Measurements from ENCODE around the gene SS18L1.
"Not testable (repeated sequence)": the region's sequence is repeated elsewhere in the genome, so short reads cannot be mapped to it uniquely, and the experiment has no call there.

SS18L1 gene

DNA sequence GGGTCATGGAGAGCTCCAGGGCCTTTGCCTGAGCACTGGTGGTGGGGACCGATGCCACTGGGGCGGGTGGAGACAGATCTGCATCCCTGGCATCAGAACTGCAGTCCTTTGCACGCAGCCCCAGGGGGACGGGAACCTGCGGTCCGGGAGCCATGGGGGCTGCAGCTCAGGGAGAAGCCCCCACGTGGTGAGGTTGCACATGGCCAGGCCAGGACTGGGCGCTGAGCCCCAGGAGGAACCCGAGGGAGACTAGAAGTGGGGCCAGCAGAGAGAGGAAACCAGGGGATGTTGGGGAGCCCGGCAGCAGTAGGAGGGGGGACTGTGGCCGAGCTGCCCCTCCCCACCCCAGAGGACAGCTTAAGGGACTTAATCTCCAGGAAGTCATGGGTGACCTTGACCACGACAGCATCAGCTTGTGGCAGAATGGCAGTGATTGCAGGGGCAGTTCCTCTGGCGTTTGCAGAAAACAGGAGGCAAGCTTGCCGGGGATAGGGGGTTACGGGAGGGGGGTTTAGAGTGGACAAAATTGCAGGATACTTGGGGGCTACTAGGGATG is 39.3 kb upstream of the SS18L1 start:
- CTCF ChIA-PET, result interaction anchor here (1.6 kb wide), 1 partner anchor 15 kb away, joined by 6 read pairs; no protein-coding TSS in a partner anchor
- H3K27ac ChIP-seq, result no peak overlapping the region

DNA sequence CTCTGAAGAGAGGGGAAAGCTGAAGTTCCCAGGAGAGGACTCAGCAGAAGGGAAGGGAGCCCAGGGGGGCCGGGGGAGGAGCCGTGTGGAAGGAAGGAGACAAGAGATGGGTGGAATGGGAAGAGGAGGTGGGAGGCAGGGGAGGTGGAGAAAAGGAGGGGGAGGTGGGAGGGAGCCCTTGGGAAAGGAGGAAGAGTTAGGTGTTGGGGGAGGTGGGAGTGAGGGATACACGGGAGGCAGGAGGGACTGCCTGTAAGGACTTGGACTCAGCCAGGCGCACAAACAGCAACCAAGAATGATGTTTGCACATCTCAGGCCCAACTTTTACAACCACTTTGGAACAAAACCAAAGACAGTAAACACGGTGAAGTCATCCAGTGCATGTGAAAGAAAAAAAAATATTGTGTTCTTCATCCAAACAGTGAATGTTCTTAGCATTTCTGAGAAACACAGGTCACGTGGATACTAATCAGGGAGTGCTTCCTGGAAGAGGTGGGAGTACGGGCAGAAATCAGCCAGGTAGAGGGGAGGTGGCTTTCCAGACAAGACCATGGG is 38.7 kb upstream of the SS18L1 start:
- TF ChIP-seq, protein P1, sequence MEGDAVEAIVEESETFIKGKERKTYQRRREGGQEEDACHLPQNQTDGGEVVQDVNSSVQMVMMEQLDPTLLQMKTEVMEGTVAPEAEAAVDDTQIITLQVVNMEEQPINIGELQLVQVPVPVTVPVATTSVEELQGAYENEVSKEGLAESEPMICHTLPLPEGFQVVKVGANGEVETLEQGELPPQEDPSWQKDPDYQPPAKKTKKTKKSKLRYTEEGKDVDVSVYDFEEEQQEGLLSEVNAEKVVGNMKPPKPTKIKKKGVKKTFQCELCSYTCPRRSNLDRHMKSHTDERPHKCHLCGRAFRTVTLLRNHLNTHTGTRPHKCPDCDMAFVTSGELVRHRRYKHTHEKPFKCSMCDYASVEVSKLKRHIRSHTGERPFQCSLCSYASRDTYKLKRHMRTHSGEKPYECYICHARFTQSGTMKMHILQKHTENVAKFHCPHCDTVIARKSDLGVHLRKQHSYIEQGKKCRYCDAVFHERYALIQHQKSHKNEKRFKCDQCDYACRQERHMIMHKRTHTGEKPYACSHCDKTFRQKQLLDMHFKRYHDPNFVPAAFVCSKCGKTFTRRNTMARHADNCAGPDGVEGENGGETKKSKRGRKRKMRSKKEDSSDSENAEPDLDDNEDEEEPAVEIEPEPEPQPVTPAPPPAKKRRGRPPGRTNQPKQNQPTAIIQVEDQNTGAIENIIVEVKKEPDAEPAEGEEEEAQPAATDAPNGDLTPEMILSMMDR (conservative IDR thresholded peaks at IDR 0.05; ENCODE audit: low read depth), result no peak
- ChIA-PET POLR2A (ENCODE audit: low non-redundant PET) (no interaction called here), CTCF (interaction anchor here (1.6 kb wide), 1 partner anchor 16 kb away, joined by 6 read pairs; no protein-coding TSS in a partner anchor)
- no peak overlapping the region for H3K27ac ChIP-seq
- DNase-seq (ENCODE audit: low spot score), result no peak

More for the DNA sequence above, 39.3 kb upstream of the SS18L1 start:
- TF ChIP-seq, protein P1 (conservative IDR thresholded peaks at IDR 0.05; ENCODE audit: low read depth), result no peak
- no peak for DNase-seq (ENCODE audit: low spot score)
- POLR2A ChIA-PET (ENCODE audit: low non-redundant PET), result no interaction called here

DNA sequence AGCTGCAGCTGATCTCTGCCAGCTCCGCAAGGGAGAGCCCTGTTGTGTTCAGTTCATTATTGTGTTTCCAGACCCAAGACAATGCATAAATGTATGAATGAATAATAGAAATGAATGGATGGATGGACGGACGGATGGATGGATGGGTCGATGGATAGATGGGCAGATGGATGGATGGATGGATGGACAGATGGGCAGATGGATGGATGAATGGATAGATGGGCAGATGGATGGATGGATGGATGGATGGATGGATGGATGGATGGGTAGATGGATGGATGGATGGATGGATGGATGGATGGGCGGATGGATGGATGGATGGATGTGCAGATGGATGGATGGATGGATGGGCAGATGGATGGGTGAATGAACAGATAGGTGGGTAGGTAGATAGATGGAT is 38.0 kb upstream of the SS18L1 start:
- TF ChIP-seq, protein P1 (conservative IDR thresholded peaks at IDR 0.05; ENCODE audit: low read depth), result no peak
- H3K27ac ChIP-seq, result no peak overlapping the region
- CTCF ChIA-PET, result interaction anchor here (0.7 kb wide), 1 partner anchor 89 kb away, joined by 5 read pairs; no protein-coding TSS in a partner anchor
- no peak for DNase-seq (ENCODE audit: low spot score)
- POLR2A ChIA-PET (ENCODE audit: low non-redundant PET), result no interaction called here

DNA sequence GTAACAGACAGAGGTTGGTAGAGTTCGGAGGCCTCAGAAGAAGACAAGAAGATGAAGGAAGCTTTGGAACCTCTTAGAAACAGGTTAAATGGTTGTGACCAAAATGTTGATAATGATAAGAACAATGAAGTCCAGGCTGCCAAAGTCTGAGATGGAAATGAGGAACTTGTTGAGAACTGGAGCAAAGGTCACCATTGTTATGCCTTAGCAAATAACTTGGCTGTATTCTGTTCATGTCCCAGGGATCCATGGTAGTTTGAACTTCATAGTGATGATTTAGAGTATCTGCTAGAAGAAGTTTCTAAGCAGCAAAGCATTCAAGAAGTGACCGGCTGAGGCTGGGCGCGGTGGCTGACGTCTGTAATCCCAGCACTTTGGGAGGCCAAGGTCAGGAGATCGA is 32.4 kb upstream of the SS18L1 start:
- CTCF ChIA-PET, result interaction anchor here (0.6 kb wide), 1 partner anchor 144 kb away, joined by 3 read pairs; no protein-coding TSS in a partner anchor
- no peak overlapping the region for H3K27ac ChIP-seq
- POLR2A ChIA-PET (ENCODE audit: low non-redundant PET), result no interaction called here
- no peak for DNase-seq (ENCODE audit: low spot score)
- TF ChIP-seq, protein P1 (conservative IDR thresholded peaks at IDR 0.05; ENCODE audit: low read depth), result no peak

DNA sequence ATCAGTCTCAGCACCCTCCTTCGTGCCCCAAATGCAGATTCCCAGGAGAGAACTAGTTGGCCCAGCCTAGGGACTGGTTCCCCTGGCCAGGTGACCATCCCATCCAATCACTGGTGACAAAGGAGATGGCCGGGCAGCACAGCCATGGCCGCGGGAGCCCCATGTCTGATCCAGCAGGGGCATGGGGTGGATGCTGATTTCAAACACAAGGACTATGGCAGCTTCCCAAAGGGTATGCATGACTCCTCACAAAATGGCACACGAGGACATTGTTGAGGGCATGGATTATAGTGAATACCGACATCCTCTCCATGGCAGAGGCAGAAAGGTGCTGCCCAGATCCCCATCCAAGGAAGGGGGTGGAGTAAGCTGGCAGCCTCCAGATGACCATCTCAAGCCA is 31.2 kb upstream of the SS18L1 start:
- DNase-seq (ENCODE audit: low spot score), result no peak
- ChIA-PET POLR2A (ENCODE audit: low non-redundant PET) (no interaction called here), CTCF (no interaction called here)
- H3K27ac ChIP-seq, result no peak overlapping the region
- TF ChIP-seq, protein P1 (conservative IDR thresholded peaks at IDR 0.05; ENCODE audit: low read depth), result no peak

DNA sequence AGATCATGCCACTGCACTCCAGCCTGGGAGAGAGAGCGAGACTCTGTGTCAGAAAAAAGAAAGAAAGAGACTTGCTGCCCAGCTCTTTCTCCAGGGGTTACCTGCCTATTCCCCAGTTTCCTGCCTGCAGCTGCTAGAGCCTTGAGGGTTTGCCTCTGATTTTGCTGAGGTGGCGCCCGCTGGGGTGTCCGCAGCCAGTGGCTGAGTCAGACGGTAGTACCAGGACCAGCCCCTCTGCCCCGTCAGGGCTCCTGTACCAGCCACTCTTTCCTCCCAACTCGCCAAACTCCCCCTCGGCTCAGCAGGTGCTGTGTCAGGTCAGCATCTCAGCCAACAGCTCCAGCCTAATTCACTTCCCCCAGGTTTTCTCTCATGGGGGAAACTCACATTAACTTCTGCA is 28.7 kb upstream of the SS18L1 start:
- DNase-seq (ENCODE audit: low spot score), result no peak
- ChIA-PET CTCF (no interaction called here), POLR2A (ENCODE audit: low non-redundant PET) (interaction anchor here (0.6 kb wide), 1 partner anchor 28 kb away, joined by 3 read pairs; the partner anchor contains the start of gene PSMA7)
- H3K27ac ChIP-seq, result no peak overlapping the region
- TF ChIP-seq, protein P1 (conservative IDR thresholded peaks at IDR 0.05; ENCODE audit: low read depth), result no peak

DNA sequence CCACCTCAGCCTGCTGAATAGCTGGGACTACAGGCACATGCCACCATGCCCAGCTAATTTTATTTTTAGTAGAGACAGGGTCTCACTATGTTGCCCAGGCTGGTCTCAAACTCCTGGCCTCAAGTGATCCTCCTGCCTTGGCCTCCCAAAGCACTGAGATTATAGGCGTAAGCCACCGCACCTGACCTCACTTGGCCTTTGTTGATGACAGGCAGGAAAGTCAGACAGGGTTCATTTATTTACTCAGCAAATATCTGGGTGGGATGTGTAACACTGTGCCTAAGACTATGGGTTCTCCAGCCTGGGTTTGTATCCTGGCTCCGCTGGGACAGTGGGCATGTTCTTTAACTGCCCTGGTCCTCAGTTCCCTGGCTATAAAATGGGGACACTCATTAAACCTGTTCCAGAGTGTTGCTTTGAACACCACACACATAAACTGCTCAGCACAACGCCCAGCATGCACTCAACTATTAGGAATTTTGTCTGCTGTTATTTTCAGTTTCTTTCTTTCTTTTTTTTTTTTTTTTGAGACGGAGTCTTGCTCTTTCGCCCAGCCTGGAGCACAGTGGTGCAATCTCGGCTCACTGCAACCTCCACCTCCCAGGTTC is 27.7 kb upstream of the SS18L1 start:
- H3K27ac ChIP-seq; DNase-seq (ENCODE audit: low spot score); POLR2A ChIA-PET (ENCODE audit: low non-redundant PET); CTCF ChIA-PET: not testable (repeated sequence)

All from RWPE1 (cell line).